Embryonic facial prominence (tissue), 1 donor: Measurements from ENCODE around the gene TRPM1.

ENCODE experiments used
- DNase-seq: peaks from one replicate; pipeline ENCODE4 v3.0.0-alpha.2; 2016; ENCODE audit errors: extremely low spot score

TRPM1 gene

GRCh38 chr15:31083370-31083780, 18.1 kb downstream of the TRPM1 start:
- no peak for DNase-seq

GRCh38 chr15:31082771-31083369, 18.7 kb downstream of the TRPM1 start:
- DNase-seq: no peak

GRCh38 chr15:31081588-31082250, 19.8 kb downstream of the TRPM1 start:
- no peak for DNase-seq

- DNase-seq: no peak
Observed at GRCh38 chr15:31081056-31081455, 20.5 kb downstream of the TRPM1 start.

- no peak for DNase-seq
Observed at GRCh38 chr15:31080591-31081014, 20.9 kb downstream of the TRPM1 start.

GRCh38 chr15:31079519-31079918, 22.0 kb downstream of the TRPM1 start:
- DNase-seq: no peak

- DNase-seq: no peak
Observed at GRCh38 chr15:31078471-31078870, 23.1 kb downstream of the TRPM1 start.

GRCh38 chr15:31077941-31078340, 23.6 kb downstream of the TRPM1 start:
- no peak for DNase-seq

GRCh38 chr15:31077181-31077580, 24.3 kb downstream of the TRPM1 start:
- DNase-seq: no peak

- DNase-seq: no peak
Observed at GRCh38 chr15:31074321-31074720, 27.2 kb downstream of the TRPM1 start.

GRCh38 chr15:31070867-31071266, 30.7 kb downstream of the TRPM1 start:
- DNase-seq: no peak

GRCh38 chr15:31069360-31070000, 32.0 kb downstream of the TRPM1 start:
- no peak for DNase-seq

- DNase-seq: no peak
Observed at GRCh38 chr15:31067890-31068603, 33.5 kb downstream of the TRPM1 start.

- no peak for DNase-seq
Observed at GRCh38 chr15:31065824-31066223, 35.7 kb downstream of the TRPM1 start.

- no peak for DNase-seq
Observed at GRCh38 chr15:31062911-31063310, 38.6 kb downstream of the TRPM1 start.

GRCh38 chr15:31062310-31062847, 39.1 kb downstream of the TRPM1 start:
- DNase-seq: no peak

- no peak for DNase-seq
Observed at GRCh38 chr15:31060429-31061140, 40.9 kb downstream of the TRPM1 start.

- DNase-seq: no peak
Observed at GRCh38 chr15:31058236-31058962, 43.1 kb downstream of the TRPM1 start.

GRCh38 chr15:31051496-31052080, 49.9 kb downstream of the TRPM1 start:
- no peak for DNase-seq

GRCh38 chr15:31050953-31051352, 50.6 kb downstream of the TRPM1 start:
- DNase-seq: no peak
